Measurements from ENCODE around the gene ICAM3.

ICAM3 gene

DNA sequence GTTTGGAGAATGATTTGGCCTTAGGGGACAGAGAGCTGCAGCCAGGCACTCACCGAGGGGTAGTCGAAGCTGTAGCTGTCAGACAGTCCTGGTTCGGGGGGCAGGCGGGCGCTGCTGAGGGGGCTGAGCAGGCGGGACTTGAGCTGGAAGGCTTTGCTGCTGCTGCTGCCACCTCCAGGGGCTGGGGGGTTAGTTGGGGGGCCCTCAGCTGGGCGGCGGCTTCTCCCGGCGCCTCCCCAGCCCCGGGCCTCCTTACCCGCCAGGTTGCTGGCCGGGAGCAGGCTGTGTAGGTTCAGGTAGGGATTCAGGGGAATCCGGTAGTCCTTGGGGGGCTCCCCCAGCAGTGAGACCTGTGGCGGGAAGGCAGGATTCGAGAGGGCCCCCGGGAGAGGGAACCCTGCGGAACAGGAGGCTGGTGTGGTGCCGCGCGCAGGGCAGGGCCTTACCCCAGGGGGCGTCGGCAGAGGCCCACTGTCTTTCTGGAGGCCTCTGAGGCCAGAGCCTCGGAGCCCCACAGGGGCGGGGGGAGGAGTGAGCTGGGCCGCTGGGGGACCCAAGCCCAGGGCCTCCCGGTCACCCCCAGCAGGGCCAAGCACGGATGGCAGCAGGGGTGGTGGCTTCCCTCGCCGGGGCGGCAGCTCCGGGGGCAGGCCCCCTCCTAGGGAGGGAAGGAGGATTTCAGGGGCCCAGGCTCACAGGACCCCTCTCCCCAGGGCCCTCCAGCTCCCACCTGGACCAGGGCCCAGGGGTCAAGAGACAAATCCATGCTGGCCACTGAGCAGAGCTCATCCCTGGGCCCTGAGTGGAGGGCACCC, 18.6 kb downstream of the ICAM3 start:
- no peak for DNase-seq (ENCODE audit: low read depth in 2 of 2)

DNA sequence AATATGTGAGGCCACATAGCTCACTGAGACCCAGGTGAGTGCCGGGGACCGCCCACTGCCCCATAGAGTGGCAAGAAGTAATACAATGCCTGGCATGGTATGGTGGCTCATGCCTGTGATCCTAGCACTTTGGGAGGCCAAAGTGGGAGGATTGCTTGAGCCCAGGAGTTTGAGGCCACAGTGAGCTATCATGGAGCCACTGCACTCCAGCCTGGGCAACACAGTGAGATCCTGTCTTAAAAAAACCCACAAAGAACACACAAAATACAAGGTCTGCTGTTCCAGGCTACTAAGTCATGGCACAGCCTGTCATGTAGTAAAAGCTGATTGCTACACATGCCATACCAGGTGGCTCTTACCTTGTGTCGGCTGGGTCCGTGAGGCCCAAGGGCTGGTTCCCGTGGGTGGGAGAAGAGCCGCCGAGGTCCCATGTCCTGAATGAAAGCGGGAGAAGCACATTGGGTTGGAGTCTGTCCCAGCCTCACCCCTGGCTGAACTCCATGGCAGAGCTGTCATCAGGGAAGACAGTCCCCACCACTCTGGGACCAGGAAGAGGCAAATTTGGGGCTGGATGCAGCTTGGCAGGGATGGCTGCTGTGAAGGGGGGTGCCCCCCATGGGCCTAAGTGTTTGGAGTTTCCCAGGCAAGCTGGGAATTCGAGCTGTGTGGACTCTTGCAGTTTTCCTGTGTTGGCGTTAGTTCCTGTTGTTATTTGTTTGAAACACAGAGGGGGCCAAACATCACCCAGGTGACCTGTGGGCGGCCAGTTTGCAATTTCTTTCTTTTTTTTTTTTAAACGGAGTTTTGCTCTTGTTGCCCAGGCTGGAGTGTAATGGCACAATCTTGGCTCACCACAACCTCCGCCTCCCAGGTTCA, 20.4 kb downstream of the ICAM3 start:
- no peak for DNase-seq (ENCODE audit: low read depth in 2 of 2)

DNA sequence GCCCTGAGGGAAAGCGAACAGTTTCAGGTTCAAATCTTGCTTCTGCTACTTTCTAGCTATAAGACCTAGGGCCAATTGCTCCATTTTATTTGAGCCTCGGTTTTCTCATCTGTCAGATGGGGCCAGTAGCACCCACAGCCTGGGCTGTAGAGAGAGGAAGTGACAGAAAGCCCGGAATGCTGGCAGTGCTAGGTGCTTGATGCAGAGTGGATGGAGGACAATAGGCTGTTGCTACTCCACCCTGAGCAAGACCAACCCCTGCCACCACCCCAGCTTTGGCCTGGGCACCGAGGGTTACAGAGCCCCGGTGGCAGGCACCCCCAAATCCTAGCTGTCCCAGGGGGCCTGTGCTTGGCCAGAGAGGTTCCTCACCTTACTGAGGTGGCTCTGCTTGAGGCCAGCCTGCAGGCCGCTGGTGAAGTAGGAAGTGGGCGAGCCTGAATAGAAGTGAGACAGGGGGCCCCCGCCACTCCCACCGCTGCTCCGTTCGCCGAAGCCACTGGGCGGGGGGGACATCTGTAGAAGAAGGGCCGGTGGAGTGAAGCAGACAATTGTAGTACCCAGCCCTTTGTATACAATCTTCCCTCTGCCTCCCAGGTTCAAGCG, 21.5 kb downstream of the ICAM3 start:
- no peak for DNase-seq (ENCODE audit: low read depth in 2 of 2)

DNA sequence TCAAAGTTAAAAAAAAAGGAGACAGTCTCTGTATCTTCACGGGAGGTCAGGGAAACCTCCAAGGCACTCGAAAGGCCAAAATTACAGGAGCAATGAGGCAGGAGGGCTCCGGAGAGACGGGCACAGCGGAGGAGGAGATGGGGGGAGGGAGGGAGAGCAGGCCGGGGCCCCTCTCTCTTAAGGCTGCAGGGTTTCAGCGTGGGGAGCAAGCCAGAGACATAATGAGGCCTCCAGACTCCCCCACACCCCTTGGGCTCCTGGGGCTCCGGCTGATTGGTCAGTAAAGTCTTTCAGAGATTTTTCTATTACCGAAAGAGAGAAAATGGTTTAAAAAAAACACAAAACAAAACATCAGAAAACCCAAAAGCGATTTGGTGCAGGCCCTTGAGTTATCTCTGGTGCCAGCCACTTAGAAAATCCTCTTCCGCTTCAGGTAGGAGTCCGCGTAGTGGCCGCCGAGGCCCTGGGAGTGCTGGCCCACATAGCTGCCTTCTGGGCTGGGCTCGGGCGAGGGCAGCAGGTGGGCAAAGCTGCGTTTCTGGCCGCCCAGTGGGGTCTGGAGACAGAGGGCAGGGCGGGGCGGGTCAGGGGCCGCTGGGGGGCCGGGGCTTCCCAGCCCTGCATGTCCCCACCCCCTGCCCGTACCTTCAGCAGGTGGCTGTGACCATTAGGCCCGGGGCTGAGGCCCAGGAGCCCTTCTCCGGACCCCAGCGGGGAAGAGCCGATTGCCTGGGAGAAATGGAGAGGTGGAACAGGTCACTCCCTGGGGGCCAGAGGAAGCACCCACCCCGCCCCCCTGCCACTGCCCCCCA, 22.2 kb downstream of the ICAM3 start:
- DNase-seq (ENCODE audit: low read depth in 2 of 2): no peak

DNA sequence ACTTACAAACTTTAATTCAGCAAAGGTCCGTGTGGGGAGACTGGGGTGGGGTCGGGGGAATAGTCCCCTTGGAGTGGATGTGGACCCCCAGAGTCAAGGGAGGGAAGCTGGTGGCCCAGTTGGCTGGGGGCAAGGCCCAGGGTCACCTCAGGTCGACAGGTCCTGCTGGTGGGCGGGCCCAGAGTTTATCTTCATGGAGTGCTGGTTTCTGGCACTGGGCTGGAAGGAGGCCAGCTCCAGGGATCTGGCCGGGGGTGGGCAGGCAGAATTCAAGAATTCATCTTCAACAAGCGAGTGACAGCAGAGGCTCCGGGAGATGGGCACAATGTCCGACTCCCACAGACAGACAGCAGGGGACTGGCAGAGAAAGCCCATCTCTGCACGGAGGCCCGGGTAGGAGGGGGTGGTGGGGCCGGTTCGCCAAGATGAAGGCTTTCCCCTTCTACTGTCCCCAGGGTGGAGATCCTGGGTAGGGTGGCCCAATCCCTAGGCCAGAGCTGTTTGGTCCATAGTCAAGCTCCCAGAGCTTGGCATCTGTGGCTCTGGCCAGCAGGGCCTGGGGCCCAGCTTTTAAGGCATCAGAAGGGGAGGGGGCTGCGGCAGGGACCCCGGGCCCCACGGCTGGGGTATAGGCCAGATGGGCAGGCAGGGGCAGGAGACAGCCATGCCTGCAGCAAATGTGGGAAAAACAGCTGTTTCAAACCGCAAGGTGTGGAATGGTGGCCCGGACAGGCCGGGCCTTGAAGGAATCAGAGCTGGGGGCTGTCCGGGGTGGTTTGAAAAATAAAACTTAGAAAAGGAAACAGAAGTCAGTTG, 23.0 kb downstream of the ICAM3 start:
- DNase-seq (ENCODE audit: low read depth in 2 of 2): no peak

DNA sequence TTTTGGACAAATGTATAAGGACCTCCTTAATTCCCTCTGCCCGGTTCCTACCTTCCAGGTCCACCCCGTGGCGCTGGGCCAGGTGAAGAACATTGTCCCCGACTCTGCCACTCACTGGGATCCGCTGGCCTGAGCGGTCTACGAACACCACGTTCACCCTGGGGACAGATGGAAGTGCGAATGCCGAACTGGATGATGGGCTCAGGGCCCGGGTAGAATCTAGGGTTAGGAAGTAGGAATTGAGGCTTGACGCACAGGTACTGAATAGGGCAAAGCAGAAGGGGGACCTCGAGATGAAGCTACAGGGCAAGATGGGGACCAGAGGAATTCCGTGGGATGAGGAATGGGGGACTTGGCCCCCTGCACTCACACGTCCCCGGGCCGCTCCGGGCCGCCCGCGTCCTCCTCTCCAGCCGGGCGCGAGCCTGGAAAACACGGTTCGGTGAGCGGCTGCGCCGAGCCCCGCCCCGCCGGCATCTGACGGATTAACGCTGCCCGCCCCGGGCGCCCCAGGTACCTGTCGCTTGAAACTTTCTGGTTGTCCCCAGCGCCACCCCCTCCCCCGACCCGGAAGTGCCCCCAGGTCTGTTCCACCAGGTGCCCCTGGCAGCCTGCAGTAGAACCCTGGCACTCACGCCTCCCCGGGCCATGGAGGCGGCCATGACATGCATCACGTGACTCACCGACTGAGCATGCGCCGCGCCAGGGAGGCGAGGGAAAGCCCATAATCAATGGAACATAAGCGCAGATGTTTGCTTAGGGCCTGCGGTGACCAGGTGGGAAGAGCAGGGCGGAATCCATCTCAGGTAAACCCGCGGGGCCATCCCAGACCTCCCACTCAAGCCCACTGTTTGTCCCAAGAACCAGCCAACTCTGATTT, 23.8 kb downstream of the ICAM3 start, which contains the start of gene FDX2:
Gene FDX2 (minus strand): TSS at position 681 of the 880 bp plus-strand sequence. CDS start 19 bp downstream, at position 662.
- DNase-seq (ENCODE audit: low read depth in 2 of 2): peak; percentile 53

DNA sequence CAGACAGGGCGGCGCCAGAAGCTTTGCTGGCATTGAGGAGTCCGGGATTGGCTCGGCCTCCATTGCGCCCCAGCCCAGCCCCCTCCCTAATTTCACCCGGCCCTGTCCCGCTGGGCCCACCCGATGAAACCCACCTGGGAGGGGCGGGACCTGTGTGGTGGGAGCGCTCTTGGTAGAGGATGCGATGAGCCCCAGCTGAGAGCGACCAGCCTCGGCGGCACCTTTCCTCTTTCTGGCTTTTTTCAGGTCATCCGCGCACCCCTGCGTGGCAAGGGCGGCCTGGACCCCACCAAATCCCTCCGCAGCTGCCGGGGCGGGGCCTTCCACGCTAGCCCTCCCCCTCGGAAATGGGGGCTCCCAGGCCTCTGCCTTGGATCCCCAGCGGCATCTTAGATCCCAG, 30.0 kb downstream of the ICAM3 start, which contains the start of gene ZGLP1:
Gene ZGLP1 (minus strand): TSS at position 393 of the 400 bp plus-strand sequence.
- DNase-seq (ENCODE audit: low read depth in 2 of 2): no peak

DNA sequence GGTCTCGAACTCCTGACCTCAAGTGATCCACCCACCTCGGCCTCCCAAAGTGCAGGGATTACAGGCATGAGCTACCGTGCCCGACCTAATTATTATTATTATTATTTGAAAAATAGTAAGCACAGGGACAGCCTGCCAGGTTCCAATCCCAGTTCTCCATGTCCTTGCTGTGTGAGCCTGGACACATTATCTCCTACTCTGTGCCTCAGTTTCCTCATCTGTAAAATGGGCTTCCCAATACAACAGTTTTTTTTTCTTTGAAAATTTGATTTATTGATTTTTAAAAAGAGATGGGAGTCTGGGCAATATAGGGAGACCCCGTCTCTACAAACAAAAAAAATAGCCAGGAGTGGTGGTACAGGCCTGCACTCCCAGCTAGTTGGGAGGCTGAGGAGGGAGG, 33.1 kb downstream of the ICAM3 start:
- no peak for DNase-seq (ENCODE audit: low read depth in 2 of 2)

DNA sequence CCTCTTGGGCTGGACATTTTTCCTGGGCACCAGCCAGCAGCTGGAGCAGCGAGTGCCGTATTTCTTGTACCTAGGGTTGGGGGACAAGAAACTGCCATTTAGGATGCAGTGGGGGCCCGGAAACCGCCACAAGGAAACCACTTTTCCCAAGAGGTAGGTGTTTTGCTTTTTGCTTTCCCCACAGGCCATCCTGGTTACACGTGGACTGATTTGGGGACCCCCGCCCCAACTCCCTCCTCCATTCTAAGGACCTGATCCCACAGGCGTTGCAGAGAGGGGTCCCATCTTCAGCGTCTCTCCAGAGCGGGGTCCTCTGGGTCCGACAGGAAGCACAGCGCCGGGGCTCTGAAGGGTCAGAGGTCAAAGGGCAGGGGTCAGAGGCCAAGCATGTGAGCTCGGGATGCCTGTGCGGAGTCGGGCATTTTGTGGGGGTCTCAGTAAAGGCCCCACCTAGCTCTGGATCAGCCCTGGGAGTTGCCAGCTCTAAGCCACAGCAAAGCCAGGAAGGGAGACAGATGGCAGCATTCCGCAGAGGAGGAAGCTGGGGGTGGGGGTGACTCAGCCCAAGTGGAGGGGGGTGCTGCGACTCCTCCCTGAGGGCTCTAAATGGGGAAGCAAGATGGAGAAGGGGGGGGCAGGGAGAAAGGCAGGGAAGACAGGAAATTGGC, 34.2 kb downstream of the ICAM3 start:
- peak; percentile 47 for DNase-seq (ENCODE audit: low read depth in 2 of 2)

DNA sequence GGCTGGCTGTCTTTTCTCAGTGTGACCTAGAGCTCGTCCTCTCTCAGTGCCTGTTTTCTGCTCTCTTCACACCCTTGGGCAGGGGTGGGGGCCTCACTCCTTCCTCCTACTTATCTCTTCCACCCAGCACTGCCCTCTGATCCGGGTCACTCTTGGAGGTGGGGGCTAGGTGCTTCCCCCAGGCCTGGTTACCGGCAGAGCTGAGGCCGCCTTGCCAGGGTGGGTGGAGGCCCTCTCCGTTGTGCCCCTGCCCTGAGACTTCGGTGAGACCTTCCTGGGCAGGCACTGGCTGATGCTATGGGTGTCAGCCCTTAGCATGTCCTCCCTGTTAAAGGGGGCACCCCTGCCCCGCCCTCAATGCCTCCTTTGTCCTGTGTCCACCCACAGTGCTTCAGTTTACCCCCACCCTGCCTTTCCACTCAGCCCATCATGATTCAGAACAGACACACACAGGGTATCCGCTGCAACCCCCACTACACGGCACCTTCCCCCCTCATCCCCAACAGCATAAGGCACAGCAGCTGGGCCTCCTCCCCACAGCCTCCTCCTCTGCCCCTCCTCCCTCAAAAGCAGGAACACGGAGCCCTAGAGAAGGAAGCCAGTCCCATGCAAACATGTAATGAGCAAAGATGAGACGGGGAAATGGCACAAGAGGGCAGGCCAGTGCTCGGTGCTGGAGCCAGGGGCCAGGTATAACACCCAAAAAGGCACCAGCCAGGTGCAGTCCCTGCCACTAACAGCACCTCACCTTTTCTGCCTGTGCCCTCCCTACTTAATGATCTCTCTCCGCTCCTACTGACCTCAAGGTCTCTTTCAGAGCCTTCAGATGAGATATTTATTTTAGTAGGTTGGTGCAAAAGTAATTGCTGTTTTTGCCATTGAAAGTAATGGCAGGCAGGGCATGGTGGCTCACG, 39.6 kb downstream of the ICAM3 start:
- DNase-seq (ENCODE audit: low read depth in 2 of 2): no peak

DNA sequence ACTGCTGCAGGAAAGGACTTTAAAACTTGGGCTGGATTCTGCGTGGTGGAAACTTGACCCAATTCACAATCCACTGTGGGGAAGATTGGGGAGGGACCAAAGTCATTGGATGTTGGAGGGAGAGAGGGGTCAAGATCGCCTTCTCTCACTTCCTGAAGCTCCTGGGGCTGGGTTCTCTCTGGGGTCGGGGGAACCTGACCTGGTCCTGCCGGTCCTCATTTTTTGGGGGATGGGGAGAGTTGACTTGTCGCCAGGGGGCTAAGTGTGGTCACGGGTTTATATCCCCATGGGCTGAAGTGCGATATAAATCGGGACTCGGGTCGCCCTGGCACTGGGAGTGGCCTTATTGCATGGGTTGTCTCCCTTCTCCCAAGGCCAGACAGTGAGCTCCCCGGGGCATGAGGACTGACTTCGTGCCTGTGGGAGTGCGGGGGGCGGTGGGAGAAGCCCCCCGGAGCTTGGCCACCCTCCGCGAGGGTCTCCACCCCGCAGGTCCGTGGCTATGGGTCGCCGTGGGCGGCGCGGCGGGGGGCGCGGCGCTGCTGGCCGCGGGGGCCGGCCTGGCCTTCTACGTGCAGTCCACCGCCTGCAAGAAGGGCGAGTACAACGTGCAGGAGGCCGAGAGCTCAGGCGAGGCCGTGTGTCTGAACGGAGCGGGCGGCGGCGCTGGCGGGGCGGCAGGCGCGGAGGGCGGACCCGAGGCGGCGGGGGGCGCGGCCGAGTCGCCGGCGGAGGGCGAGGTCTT, 43.4 kb downstream of the ICAM3 start:
- DNase-seq (ENCODE audit: low read depth in 2 of 2): no peak

DNA sequence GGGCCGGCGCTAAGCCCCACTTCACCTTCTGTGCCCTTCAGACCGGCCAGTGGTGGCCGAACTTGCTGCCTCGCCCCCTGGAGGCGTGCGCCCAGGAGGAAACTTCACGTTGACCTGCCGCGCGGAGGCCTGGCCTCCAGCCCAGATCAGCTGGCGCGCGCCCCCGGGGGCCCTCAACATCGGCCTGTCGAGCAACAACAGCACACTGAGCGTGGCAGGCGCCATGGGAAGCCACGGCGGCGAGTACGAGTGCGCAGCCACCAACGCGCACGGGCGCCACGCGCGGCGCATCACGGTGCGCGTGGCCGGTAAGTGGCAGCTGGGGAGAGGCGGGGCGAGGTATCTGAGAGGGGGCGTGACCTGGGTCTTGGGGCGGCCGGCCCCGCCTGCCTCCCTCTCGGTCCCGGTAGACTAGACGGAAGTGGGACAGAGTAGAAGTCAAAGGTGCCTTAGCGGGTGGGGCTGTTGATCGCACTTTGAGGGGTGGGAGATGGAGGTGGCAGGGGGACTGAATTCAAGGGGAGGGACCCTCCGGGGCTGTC, 44.0 kb downstream of the ICAM3 start:
- no peak for DNase-seq (ENCODE audit: low read depth in 2 of 2)

DNA sequence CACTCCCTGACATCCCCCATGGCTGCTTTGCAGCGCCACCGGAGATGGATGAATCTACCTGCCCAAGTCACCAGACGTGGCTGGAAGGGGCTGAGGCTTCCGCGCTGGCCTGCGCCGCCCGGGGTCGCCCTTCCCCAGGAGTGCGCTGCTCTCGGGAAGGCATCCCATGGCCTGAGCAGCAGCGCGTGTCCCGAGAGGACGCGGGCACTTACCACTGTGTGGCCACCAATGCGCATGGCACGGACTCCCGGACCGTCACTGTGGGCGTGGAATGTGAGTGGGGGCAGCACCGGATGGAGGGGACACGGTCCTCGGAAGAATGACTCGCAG, 45.1 kb downstream of the ICAM3 start:
- DNase-seq (ENCODE audit: low read depth in 2 of 2): no peak

DNA sequence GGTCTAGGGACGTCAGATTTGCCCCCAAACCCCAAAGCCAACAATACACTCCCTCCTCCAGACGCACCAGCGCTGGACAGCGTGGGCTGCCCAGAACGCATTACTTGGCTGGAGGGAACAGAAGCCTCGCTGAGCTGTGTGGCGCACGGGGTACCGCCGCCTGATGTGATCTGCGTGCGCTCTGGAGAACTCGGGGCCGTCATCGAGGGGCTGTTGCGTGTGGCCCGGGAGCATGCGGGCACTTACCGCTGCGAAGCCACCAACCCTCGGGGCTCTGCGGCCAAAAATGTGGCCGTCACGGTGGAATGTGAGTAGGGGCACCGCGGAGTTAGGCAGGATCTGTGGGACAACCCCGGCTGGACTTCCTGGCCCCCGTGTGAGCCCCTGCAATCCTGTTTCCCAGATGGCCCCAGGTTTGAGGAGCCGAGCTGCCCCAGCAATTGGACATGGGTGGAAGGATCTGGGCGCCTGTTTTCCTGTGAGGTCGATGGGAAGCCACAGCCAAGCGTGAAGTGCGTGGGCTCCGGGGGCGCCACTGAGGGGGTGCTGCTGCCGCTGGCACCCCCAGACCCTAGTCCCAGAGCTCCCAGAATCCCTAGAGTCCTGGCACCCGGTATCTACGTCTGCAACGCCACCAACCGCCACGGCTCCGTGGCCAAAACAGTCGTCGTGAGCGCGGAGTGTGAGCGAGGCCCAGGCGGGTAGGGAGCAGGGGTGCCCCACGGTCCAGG, 45.6 kb downstream of the ICAM3 start:
- DNase-seq (ENCODE audit: low read depth in 2 of 2): no peak

DNA sequence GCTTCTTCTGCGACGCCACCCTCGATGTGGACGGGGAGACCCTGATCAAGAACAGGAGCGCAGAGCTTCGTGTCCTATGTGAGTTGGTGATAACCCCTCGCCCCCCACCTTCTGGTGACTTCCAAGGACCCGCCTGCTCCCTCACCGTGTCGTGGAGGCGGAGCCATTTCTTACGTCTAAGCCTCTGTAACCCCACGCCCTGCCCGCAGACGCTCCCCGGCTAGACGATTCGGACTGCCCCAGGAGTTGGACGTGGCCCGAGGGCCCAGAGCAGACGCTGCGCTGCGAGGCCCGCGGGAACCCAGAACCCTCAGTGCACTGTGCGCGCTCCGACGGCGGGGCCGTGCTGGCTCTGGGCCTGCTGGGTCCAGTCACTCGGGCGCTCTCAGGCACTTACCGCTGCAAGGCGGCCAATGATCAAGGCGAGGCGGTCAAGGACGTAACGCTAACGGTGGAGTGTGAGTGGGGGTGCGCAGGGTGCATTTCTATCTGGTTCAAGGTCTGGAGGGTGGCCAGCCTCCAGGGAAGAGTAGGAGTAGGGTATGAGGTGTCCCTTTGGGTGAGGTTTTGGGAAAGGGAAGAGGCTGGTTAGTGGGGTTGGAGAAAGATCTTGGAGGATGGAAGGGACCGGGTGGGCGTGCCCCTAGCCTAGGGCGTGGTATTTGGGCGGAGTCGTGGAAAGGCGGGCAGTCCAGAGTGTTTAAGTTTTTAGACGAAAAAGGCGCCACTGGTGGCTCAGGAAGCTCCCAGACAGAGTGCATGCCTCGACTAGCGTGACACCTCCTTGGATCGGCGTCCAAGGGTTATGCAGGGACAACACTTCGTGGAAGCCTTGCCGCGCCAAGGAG, 46.4 kb downstream of the ICAM3 start:
- DNase-seq (ENCODE audit: low read depth in 2 of 2): no peak
